ENCODE results near the gene PTGDR2.
"Not testable (repeated sequence)": the region's sequence is repeated elsewhere in the genome, so short reads cannot be mapped to it uniquely, and the experiment has no call there.

The PTGDR2 gene

GRCh38 chr11:60830478-60831142 is 25.1 kb downstream of the PTGDR2 start:
- DNase-seq, result peak in 2 of 42 donors; percentile 11 to 30

GRCh38 chr11:60825790-60826189 is 30.0 kb downstream of the PTGDR2 start:
- intact Hi-C loops (cut with DNase I), result no loop called here
- no peak for DNase-seq

More at GRCh38 chr11:60830478-60831142, 25.1 kb downstream of the PTGDR2 start:
- intact Hi-C loops (cut with DNase I), result loop anchor here (5.0 to 10.0 kb wide), 2 partner anchors 72 to 354 kb away; no protein-coding TSS in a partner anchor

- intact Hi-C loops (cut with DNase I), result no loop called here
Measured at GRCh38 chr11:60825118-60825517, 30.6 kb downstream of the PTGDR2 start.

GRCh38 chr11:60823745-60824306 is 31.9 kb downstream of the PTGDR2 start:
- intact Hi-C loops (cut with DNase I); DNase-seq: not testable (repeated sequence)

More at GRCh38 chr11:60825118-60825517, 30.6 kb downstream of the PTGDR2 start:
- no peak for DNase-seq

GRCh38 chr11:60821827-60822599 is 33.7 kb downstream of the PTGDR2 start:
- intact Hi-C loops (cut with DNase I), result no loop called here
- DNase-seq, result no peak

GRCh38 chr11:60818057-60818456 is 37.7 kb downstream of the PTGDR2 start:
- no peak for DNase-seq
- intact Hi-C loops (cut with DNase I), result no loop called here

GRCh38 chr11:60816590-60817157 is 39.1 kb downstream of the PTGDR2 start:
- intact Hi-C loops (cut with DNase I), result no loop called here
- no peak for DNase-seq

- DNase-seq, result no peak
- intact Hi-C loops (cut with DNase I), result no loop called here
Measured at GRCh38 chr11:60814112-60814511, 41.6 kb downstream of the PTGDR2 start.

- intact Hi-C loops (cut with DNase I), result no loop called here
Measured at GRCh38 chr11:60813324-60813723, 42.4 kb downstream of the PTGDR2 start.

GRCh38 chr11:60810569-60810968 is 45.2 kb downstream of the PTGDR2 start:
- DNase-seq, result no peak
- intact Hi-C loops (cut with DNase I), result no loop called here

More at GRCh38 chr11:60813324-60813723, 42.4 kb downstream of the PTGDR2 start:
- DNase-seq, result no peak

- intact Hi-C loops (cut with DNase I), result no loop called here
Measured at GRCh38 chr11:60810151-60810550, 45.6 kb downstream of the PTGDR2 start.

GRCh38 chr11:60809691-60810090 is 46.1 kb downstream of the PTGDR2 start:
- peak in 35 of 42 donors; percentile 9 to 77 (median 42) for DNase-seq
- intact Hi-C loops (cut with DNase I), result no loop called here

More at GRCh38 chr11:60810151-60810550, 45.6 kb downstream of the PTGDR2 start:
- DNase-seq, result no peak

GRCh38 chr11:60809249-60809648 is 46.5 kb downstream of the PTGDR2 start:
- no peak for DNase-seq
- intact Hi-C loops (cut with DNase I), result no loop called here

GRCh38 chr11:60803273-60803936 is 52.3 kb downstream of the PTGDR2 start:
- intact Hi-C loops (cut with DNase I), result no loop called here
- no peak for DNase-seq

- intact Hi-C loops (cut with DNase I), result no loop called here
- DNase-seq, result no peak
Measured at GRCh38 chr11:60801194-60801593, 54.6 kb downstream of the PTGDR2 start.

Data from head of caudate nucleus (tissue), 42 donors.